Dermis microvascular lymphatic vessel endothelial cell (primary cell): Measurements from ENCODE around the gene POU5F1. TPM values are rescaled to one million over a fixed set of nuclear protein-coding genes. Genes with fewer than 3 reads are reported as not detected.
A peak's percentile ranks its signal among the peaks of the same experiment; 100 is the strongest.

Experiments used
- DNase-seq, 2 donors: peaks; one replicate each; pipeline versions ENCODE4 v3.0.0 to v3.0.0-alpha.2; 2010; ENCODE audit warnings: low read depth in 2 of 2
- total RNA-seq: library from RNA; depleted of rRNA; stranded (reverse); fragments of >200 nt; gene quantifications from 2 replicates; pipeline ENCODE4 v1.2.1, GENCODE V29; 2014

POU5F1 gene
- total RNA-seq, 1 donor from 2014 or later, result not detected

- DNase-seq, result no peak
Observed at GRCh38 chr6:31144296-31144969, 26.0 kb downstream of the POU5F1 start.

GRCh38 chr6:31143148-31143547 lies 27.3 kb downstream of the POU5F1 start:
- peak in 1 of 2 donors; percentile 19 for DNase-seq

- no peak for DNase-seq
Observed at GRCh38 chr6:31142361-31142761, 28.1 kb downstream of the POU5F1 start.

- no peak for DNase-seq
Observed at GRCh38 chr6:31140643-31141042, 29.8 kb downstream of the POU5F1 start.

GRCh38 chr6:31139599-31139998 lies 30.9 kb downstream of the POU5F1 start:
- DNase-seq, result no peak

- no peak for DNase-seq
Observed at GRCh38 chr6:31138982-31139381, 31.5 kb downstream of the POU5F1 start, which contains the start of gene PSORS1C2. TSS of gene PSORS1C2 (minus strand) at chr6:31139066. CDS start at chr6:31139026, 40 bp downstream.

- DNase-seq, result no peak
Observed at GRCh38 chr6:31135710-31136109, 34.8 kb downstream of the POU5F1 start.

GRCh38 chr6:31132806-31133205 lies 37.7 kb downstream of the POU5F1 start:
- DNase-seq, result no peak

GRCh38 chr6:31131595-31131994 lies 38.9 kb downstream of the POU5F1 start:
- no peak for DNase-seq

GRCh38 chr6:31130751-31131150 lies 39.7 kb downstream of the POU5F1 start:
- DNase-seq, result no peak

GRCh38 chr6:31129130-31129529 lies 41.4 kb downstream of the POU5F1 start:
- no peak for DNase-seq

- DNase-seq, result peak in 1 of 2 donors; percentile 50
Observed at GRCh38 chr6:31128093-31128676, 42.3 kb downstream of the POU5F1 start.

GRCh38 chr6:31126396-31127175 lies 43.9 kb downstream of the POU5F1 start:
- no peak for DNase-seq

- peak in 1 of 2 donors; percentile 37 for DNase-seq
Observed at GRCh38 chr6:31125586-31126363, 44.7 kb downstream of the POU5F1 start.

GRCh38 chr6:31125162-31125561 lies 45.3 kb downstream of the POU5F1 start:
- DNase-seq, result peak; percentile 47 to 92

- DNase-seq, result peak in 1 of 2 donors; percentile 89
Observed at GRCh38 chr6:31122791-31123706, 47.4 kb downstream of the POU5F1 start.

- no peak for DNase-seq
Observed at GRCh38 chr6:31121131-31121790, 49.2 kb downstream of the POU5F1 start.

- DNase-seq, result no peak
Observed at GRCh38 chr6:31120151-31120915, 50.1 kb downstream of the POU5F1 start, which contains the start of gene CDSN. TSS of gene CDSN (minus strand) at chr6:31120446. CDS start at chr6:31120419, 27 bp downstream.

GRCh38 chr6:31118178-31118577 lies 52.3 kb downstream of the POU5F1 start:
- no peak for DNase-seq
